Tibial nerve (tissue), 4 donors: ENCODE measurements around the gene GPR37. TPM values are rescaled to one million over a fixed set of nuclear protein-coding genes. Genes with fewer than 3 reads are reported as not detected.

Experiments used
- DNase-seq, 2 donors: peaks; one replicate each; pipeline ENCODE4 v3.0.0-alpha.2; 2019; ENCODE audit warnings: low spot score in 2 of 2
- H3K27ac ChIP-seq, 4 donors: fragments of 200-600 bp; sonication (generic) in 3 of 4; one replicate each; pipeline ENCODE4 v1.5.1; 2017 to 2019; ENCODE audit warnings: mild to moderate bottlenecking in 1 of 4
- H3K27me3 ChIP-seq, 2 donors: fragments of 200-600 bp; sonication (generic) in 1 of 2; one replicate each; pipeline versions ENCODE4 v1.5.1 to v1.6.0; 2017 to 2019
- H3K36me3 ChIP-seq, 3 donors: fragments of 200-600 bp; sonication (generic); one replicate each; pipeline ENCODE4 v1.5.1; 2018 to 2019
- H3K4me1 ChIP-seq, 4 donors: fragments of 200-600 bp; sonication (generic) in 3 of 4; one replicate each; pipeline ENCODE4 v1.5.1; 2017 to 2019
- H3K4me3 ChIP-seq, 4 donors: fragments of 200-600 bp; sonication (generic) in 3 of 4; one replicate each; pipeline ENCODE4 v1.5.1; 2017 to 2019; ENCODE audit warnings: mild to moderate bottlenecking in 1 of 4, moderate library complexity in 1 of 4
- H3K9me3 ChIP-seq, 4 donors: fragments of 200-600 bp; sonication (generic) in 3 of 4; one replicate each; pipeline ENCODE4 v1.5.1; 2017 to 2019
- EP300 ChIP-seq, 2 donors: sonication (generic); formaldehyde crosslinking; IDR thresholded peaks; one replicate each; pipeline ENCODE4 v1.6.1; 2017; ENCODE audit warnings: antibody characterized with exemption in 2 of 2, mild to moderate bottlenecking in 1 of 2
- POLR2A ChIP-seq, 2 donors: fragments of 450-650 bp; IDR thresholded peaks; one replicate each; pipeline ENCODE4 v1.6.1; 2017; ENCODE audit warnings: antibody characterized with exemption in 2 of 2, mild to moderate bottlenecking in 2 of 2, moderate library complexity in 2 of 2
- WGBS, 2 donors: methylation state at CpG; one replicate each; pipeline ENCODE4 v1.1.5; 2018; 5-methylcytosine and 5-hydroxymethylcytosine counted together
- total RNA-seq, 4 donors: library from RNA; depleted of rRNA; stranded (reverse); fragments of >200 nt; gene quantifications; one replicate each; pipeline ENCODE4 v1.1.0, GENCODE V29; 2016
- TF ChIP-seq, protein P1 (sequence below), 5 experiments: fragments of 200-600 bp in 3 of 5; fragments of 450-650 bp in 2 of 5; sonication (generic) in 3 of 5; IDR thresholded peaks; one replicate each; pipeline ENCODE4 v1.5.1; 2016 to 2019; ENCODE audit warnings: antibody characterized with exemption in 5 of 5, mild to moderate bottlenecking in 3 of 5, moderate library complexity in 2 of 5

GPR37 gene
- total RNA-seq, 4 donors from 2014 or later = 0.21 to 0.60 TPM; not detected in 2

GRCh38 chr7:124780056-124780455 lies 14.5 kb upstream of the GPR37 start:
- no peaks in the 10 kb centered on the region for H3K36me3 ChIP-seq
- DNase-seq = no peak
- H3K4me3 ChIP-seq = no peak overlapping the region
- no peaks in the 10 kb centered on the region for H3K27me3 ChIP-seq
- H3K9me3 ChIP-seq = no peaks in the 10 kb centered on the region
- TF ChIP-seq, protein P1, sequence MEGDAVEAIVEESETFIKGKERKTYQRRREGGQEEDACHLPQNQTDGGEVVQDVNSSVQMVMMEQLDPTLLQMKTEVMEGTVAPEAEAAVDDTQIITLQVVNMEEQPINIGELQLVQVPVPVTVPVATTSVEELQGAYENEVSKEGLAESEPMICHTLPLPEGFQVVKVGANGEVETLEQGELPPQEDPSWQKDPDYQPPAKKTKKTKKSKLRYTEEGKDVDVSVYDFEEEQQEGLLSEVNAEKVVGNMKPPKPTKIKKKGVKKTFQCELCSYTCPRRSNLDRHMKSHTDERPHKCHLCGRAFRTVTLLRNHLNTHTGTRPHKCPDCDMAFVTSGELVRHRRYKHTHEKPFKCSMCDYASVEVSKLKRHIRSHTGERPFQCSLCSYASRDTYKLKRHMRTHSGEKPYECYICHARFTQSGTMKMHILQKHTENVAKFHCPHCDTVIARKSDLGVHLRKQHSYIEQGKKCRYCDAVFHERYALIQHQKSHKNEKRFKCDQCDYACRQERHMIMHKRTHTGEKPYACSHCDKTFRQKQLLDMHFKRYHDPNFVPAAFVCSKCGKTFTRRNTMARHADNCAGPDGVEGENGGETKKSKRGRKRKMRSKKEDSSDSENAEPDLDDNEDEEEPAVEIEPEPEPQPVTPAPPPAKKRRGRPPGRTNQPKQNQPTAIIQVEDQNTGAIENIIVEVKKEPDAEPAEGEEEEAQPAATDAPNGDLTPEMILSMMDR (IDR thresholded peaks at IDR 0.05) = no peak
- no peak for TF ChIP-seq POLR2A (IDR thresholded peaks at IDR 0.05)
- no peak for TF ChIP-seq EP300 (IDR thresholded peaks at IDR 0.05)
- H3K27ac ChIP-seq = no peak overlapping the region
- H3K4me1 ChIP-seq = no peaks in the 10 kb centered on the region

- no peak for DNase-seq
- Histone ChIP-seq H3K27ac (no peak overlapping the region), H3K27me3 (no peaks in the 10 kb centered on the region), H3K9me3 (no peaks in the 10 kb centered on the region), H3K4me1 (no peaks in the 10 kb centered on the region), H3K36me3 (no peaks in the 10 kb centered on the region), H3K4me3 (no peak overlapping the region)
- TF ChIP-seq POLR2A (IDR thresholded peaks at IDR 0.05) = no peak
- TF ChIP-seq, protein P1 (IDR thresholded peaks at IDR 0.05) = no peak
Measured at GRCh38 chr7:124779620-124780019, 14.0 kb upstream of the GPR37 start.

DNA sequence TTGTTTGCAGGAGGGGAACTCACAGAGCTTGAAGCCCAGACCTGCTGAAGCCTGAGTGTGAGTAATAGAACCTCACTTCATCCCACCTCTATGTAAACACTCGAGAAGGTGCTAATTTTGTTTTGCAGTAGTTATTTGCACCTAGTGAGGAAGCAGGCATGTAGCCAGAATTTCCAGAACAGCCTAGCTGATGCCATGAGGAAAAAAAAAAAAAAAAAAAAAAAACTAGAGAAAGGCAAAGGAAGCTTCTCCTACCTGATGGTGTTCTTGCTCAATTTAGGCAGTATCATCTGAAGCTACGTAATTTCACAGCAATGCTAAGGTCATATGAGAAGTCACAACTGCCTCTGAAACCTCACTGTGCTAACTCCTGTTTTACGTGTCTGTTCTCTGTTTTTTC lies 13.6 kb upstream of the GPR37 start:
- 61 to 67% methylated on average over 3 of the region's 3 CpGs for WGBS, 2 donors
- Histone ChIP-seq H3K4me3 (no peak overlapping the region), H3K4me1 (no peaks in the 10 kb centered on the region), H3K36me3 (no peaks in the 10 kb centered on the region), H3K27ac (no peak overlapping the region), H3K27me3 (no peaks in the 10 kb centered on the region), H3K9me3 (no peaks in the 10 kb centered on the region)
- TF ChIP-seq POLR2A (IDR thresholded peaks at IDR 0.05) = no peak
- TF ChIP-seq, protein P1 (IDR thresholded peaks at IDR 0.05) = no peak
- no peak for TF ChIP-seq EP300 (IDR thresholded peaks at IDR 0.05)
- no peak for DNase-seq

GRCh38 chr7:124777268-124777667 lies 11.7 kb upstream of the GPR37 start:
- H3K27me3 ChIP-seq = no peaks in the 10 kb centered on the region
- H3K36me3 ChIP-seq = no peaks in the 10 kb centered on the region
- H3K27ac ChIP-seq = no peak overlapping the region
- WGBS, 2 donors = 51 to 70% methylated on average over 2 of the region's 2 CpGs
- no peaks in the 10 kb centered on the region for H3K4me1 ChIP-seq
- no peak overlapping the region for H3K4me3 ChIP-seq
- TF ChIP-seq POLR2A (IDR thresholded peaks at IDR 0.05) (no peak), EP300 (IDR thresholded peaks at IDR 0.05) (no peak)
- TF ChIP-seq, protein P1 (IDR thresholded peaks at IDR 0.05) = no peak
- no peaks in the 10 kb centered on the region for H3K9me3 ChIP-seq
- no peak for DNase-seq

DNA sequence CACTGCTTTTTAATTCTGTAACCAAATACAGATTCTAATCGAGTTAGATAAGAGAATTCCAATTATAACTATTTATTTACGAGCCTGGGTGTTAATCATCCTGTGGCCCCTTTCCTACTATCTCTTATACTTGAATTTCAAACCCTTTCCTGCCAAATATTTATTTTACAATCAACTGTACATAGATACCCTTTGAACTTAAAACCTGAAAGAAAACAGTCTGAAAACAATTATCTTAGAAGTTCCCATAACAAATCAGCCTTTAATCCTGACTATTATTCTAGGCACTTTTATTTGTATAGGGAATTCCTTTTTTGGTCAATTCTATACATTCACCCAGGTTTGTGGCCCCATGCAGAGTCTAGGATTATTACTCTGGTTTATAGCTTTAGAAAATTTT lies 10.6 kb upstream of the GPR37 start:
- 67 to 72% methylated on average over 2 of the region's 2 CpGs for WGBS, 2 donors
- no peak for DNase-seq
- Histone ChIP-seq H3K36me3 (no peaks in the 10 kb centered on the region), H3K9me3 (no peaks in the 10 kb centered on the region), H3K4me1 (no peaks in the 10 kb centered on the region), H3K27me3 (no peaks in the 10 kb centered on the region), H3K27ac (no peak overlapping the region), H3K4me3 (no peak overlapping the region)
- TF ChIP-seq, protein P1 (IDR thresholded peaks at IDR 0.05) = no peak
- TF ChIP-seq POLR2A (IDR thresholded peaks at IDR 0.05) = no peak
- TF ChIP-seq EP300 (IDR thresholded peaks at IDR 0.05) = no peak
